G401.6 (cell line): Measurements from ENCODE around the gene TBR1.

ENCODE experiments used
- FAIRE-seq: peaks from 2 replicates; lab custom pipeline; 2012; peaks lifted over from hg19 to GRCh38; lab: Jason Lieb, UNC

Gene TBR1

GRCh38 chr2:161415034-161415986 is 787 bp upstream of the TBR1 start:
- no peak for FAIRE-seq

GRCh38 chr2:161416708-161417437 is 776 bp downstream of the TBR1 start:
- no peak for FAIRE-seq

GRCh38 chr2:161417438-161418274 is 1.6 kb downstream of the TBR1 start:
- FAIRE-seq, result no peak

GRCh38 chr2:161418275-161418714 is 2.2 kb downstream of the TBR1 start:
- FAIRE-seq, result no peak

- no peak for FAIRE-seq
Observed at GRCh38 chr2:161418715-161419637, 2.9 kb downstream of the TBR1 start.

GRCh38 chr2:161419638-161420190 is 3.6 kb downstream of the TBR1 start:
- FAIRE-seq, result no peak

GRCh38 chr2:161420406-161421074 is 4.4 kb downstream of the TBR1 start:
- FAIRE-seq, result no peak

- FAIRE-seq, result no peak
Observed at GRCh38 chr2:161421686-161422085, 5.6 kb downstream of the TBR1 start.

- FAIRE-seq, result no peak
Observed at GRCh38 chr2:161422816-161423403, 6.8 kb downstream of the TBR1 start.

GRCh38 chr2:161423421-161424393 is 7.6 kb downstream of the TBR1 start:
- no peak for FAIRE-seq

GRCh38 chr2:161424394-161424769 is 8.3 kb downstream of the TBR1 start:
- no peak for FAIRE-seq

- no peak for FAIRE-seq
Observed at GRCh38 chr2:161424891-161425727, 9.0 kb downstream of the TBR1 start.

- no peak for FAIRE-seq
Observed at GRCh38 chr2:161425728-161426454, 9.8 kb downstream of the TBR1 start.

GRCh38 chr2:161426455-161426921 is 10.4 kb downstream of the TBR1 start:
- no peak for FAIRE-seq

GRCh38 chr2:161426922-161427663 is 11.0 kb downstream of the TBR1 start:
- no peak for FAIRE-seq
